ENCODE data around the gene PRKD1.
"Not testable (repeated sequence)": the region's sequence is repeated elsewhere in the genome, so short reads cannot be mapped to it uniquely, and the experiment has no call there.

PRKD1 gene

GRCh38 chr14:29798108-29798663 lies 129.5 kb downstream of the PRKD1 start:
- DNase-seq (ENCODE audit: low read depth) = no peak

- DNase-seq (ENCODE audit: low read depth) = no peak
Observed at GRCh38 chr14:29796853-29797252, 130.8 kb downstream of the PRKD1 start.

GRCh38 chr14:29789475-29789874 lies 138.2 kb downstream of the PRKD1 start:
- DNase-seq (ENCODE audit: low read depth) = no peak

- no peak for DNase-seq (ENCODE audit: low read depth)
Observed at GRCh38 chr14:29788093-29788492, 139.6 kb downstream of the PRKD1 start.

- no peak for DNase-seq (ENCODE audit: low read depth)
Observed at GRCh38 chr14:29783556-29783955, 144.1 kb downstream of the PRKD1 start.

- no peak for DNase-seq (ENCODE audit: low read depth)
Observed at GRCh38 chr14:29782041-29782440, 145.6 kb downstream of the PRKD1 start.

- not testable (repeated sequence) for DNase-seq (ENCODE audit: low read depth)
Observed at GRCh38 chr14:29777142-29777541, 150.5 kb downstream of the PRKD1 start.

- no peak for DNase-seq (ENCODE audit: low read depth)
Observed at GRCh38 chr14:29773990-29774389, 153.7 kb downstream of the PRKD1 start.

GRCh38 chr14:29763342-29763858 lies 164.2 kb downstream of the PRKD1 start:
- no peak for DNase-seq (ENCODE audit: low read depth)

- no peak for DNase-seq (ENCODE audit: low read depth)
Observed at GRCh38 chr14:29759521-29760340, 167.9 kb downstream of the PRKD1 start.

- DNase-seq (ENCODE audit: low read depth) = no peak
Observed at GRCh38 chr14:29757711-29758233, 169.9 kb downstream of the PRKD1 start.

GRCh38 chr14:29757188-29757680 lies 170.4 kb downstream of the PRKD1 start:
- no peak for DNase-seq (ENCODE audit: low read depth)

GRCh38 chr14:29756019-29756385 lies 171.6 kb downstream of the PRKD1 start:
- DNase-seq (ENCODE audit: low read depth) = no peak

GRCh38 chr14:29755311-29756018 lies 172.2 kb downstream of the PRKD1 start:
- no peak for DNase-seq (ENCODE audit: low read depth)

GRCh38 chr14:29754134-29754533 lies 173.5 kb downstream of the PRKD1 start:
- no peak for DNase-seq (ENCODE audit: low read depth)

- DNase-seq (ENCODE audit: low read depth) = no peak
Observed at GRCh38 chr14:29752221-29752923, 175.3 kb downstream of the PRKD1 start.

- DNase-seq (ENCODE audit: low read depth) = no peak
Observed at GRCh38 chr14:29749829-29750228, 177.8 kb downstream of the PRKD1 start.

- DNase-seq (ENCODE audit: low read depth) = no peak
Observed at GRCh38 chr14:29749327-29749726, 178.3 kb downstream of the PRKD1 start.

- no peak for DNase-seq (ENCODE audit: low read depth)
Observed at GRCh38 chr14:29745863-29746262, 181.8 kb downstream of the PRKD1 start.

- no peak for DNase-seq (ENCODE audit: low read depth)
Observed at GRCh38 chr14:29743531-29743930, 184.1 kb downstream of the PRKD1 start.

GRCh38 chr14:29741909-29742401 lies 185.7 kb downstream of the PRKD1 start:
- DNase-seq (ENCODE audit: low read depth) = no peak

- DNase-seq (ENCODE audit: low read depth) = no peak
Observed at GRCh38 chr14:29740491-29740890, 187.2 kb downstream of the PRKD1 start.
